CD14-positive monocyte (primary cell): ENCODE data around the gene CDK5RAP2. TPM values are rescaled to one million over a fixed set of nuclear protein-coding genes. Genes with fewer than 3 reads are reported as not detected.

Experiments used
- DNase-seq, 3 donors: peaks; one replicate each; pipeline ENCODE4 v3.0.0-alpha.2; 2011 to 2022
- H2AFZ ChIP-seq: 2 replicates; pipeline ENCODE4 v1.6.0; 2012; ENCODE audit warnings: mild to moderate bottlenecking, low read depth, low read length, inconsistent platforms; ENCODE audit not compliant: insufficient read depth, poor library complexity, severe bottlenecking
- H3K27ac ChIP-seq, 2 donors: 1 replicate in 1 of 2; 2 replicates in 1 of 2; pipeline ENCODE4 v1.5.1; 2012 to 2013; ENCODE audit warnings: low read length in 2 of 2, control low read depth in 1 of 2, inconsistent platforms in 1 of 2, low read depth in 1 of 2, mild to moderate bottlenecking in 1 of 2
- H3K27me3 ChIP-seq, 2 donors: one replicate each; pipeline versions ENCODE4 v1.6.0 to v1.6.1; 2011 to 2013; ENCODE audit warnings: low read length in 2 of 2; ENCODE audit not compliant: control insufficient read depth in 2 of 2, insufficient read depth in 2 of 2
- H3K36me3 ChIP-seq, 2 donors: replicated peaks in 1 of 2; 1 replicate in 1 of 2; 2 replicates in 1 of 2; pipeline versions ENCODE4 v1.5.1 to v1.6.1; 2012 to 2013; ENCODE audit warnings: low read length in 2 of 2, control low read depth in 1 of 2, inconsistent platforms in 1 of 2, mild to moderate bottlenecking in 1 of 2; ENCODE audit not compliant: insufficient read depth in 2 of 2, control insufficient read depth in 1 of 2
- H3K4me1 ChIP-seq, 2 donors: 1 replicate in 1 of 2; 2 replicates in 1 of 2; pipeline versions ENCODE4 v1.5.1 to v1.6.1; 2012 to 2013; ENCODE audit warnings: low read length in 2 of 2, control low read depth in 1 of 2, inconsistent platforms in 1 of 2, mild to moderate bottlenecking in 1 of 2, moderate library complexity in 1 of 2; ENCODE audit not compliant: insufficient read depth in 2 of 2, control insufficient read depth in 1 of 2
- H3K4me2 ChIP-seq: replicated peaks from 2 replicates; pipeline ENCODE3; 2012; ENCODE audit warnings: low read length, moderate library complexity, mild to moderate bottlenecking; ENCODE audit not compliant: poor library complexity, severe bottlenecking; ENCODE audit errors: extremely low read depth
- H3K4me3 ChIP-seq, 3 experiments: fragments of 200-600 bp in 1 of 3; sonication (generic) in 1 of 3; replicated peaks in 1 of 3; 1 replicate in 2 of 3; 2 replicates in 1 of 3; pipeline ENCODE4 v1.5.1; 2011 to 2013; ENCODE audit warnings: low read length in 3 of 3, mild to moderate bottlenecking in 3 of 3, control low read depth in 2 of 3, low read depth in 2 of 3, inconsistent platforms in 1 of 3, moderate library complexity in 1 of 3
- H3K79me2 ChIP-seq: 2 replicates; pipeline ENCODE4 v1.6.0; 2012; ENCODE audit warnings: mild to moderate bottlenecking, control low read depth, inconsistent platforms, low read length, moderate library complexity; ENCODE audit not compliant: insufficient read depth
- H3K9ac ChIP-seq: 2 replicates; pipeline ENCODE4 v1.6.0; 2017; ENCODE audit warnings: low read length, mild to moderate bottlenecking; ENCODE audit not compliant: insufficient read depth, poor library complexity, severe bottlenecking
- H3K9me3 ChIP-seq, 2 donors: replicated peaks in 1 of 2; 1 replicate in 1 of 2; 2 replicates in 1 of 2; pipeline versions ENCODE4 v1.5.1 to v1.6.1; 2012 to 2013; ENCODE audit warnings: low read length in 2 of 2, control low read depth in 1 of 2; ENCODE audit not compliant: control insufficient read depth in 1 of 2, insufficient read depth in 1 of 2
- H4K20me1 ChIP-seq: 2 replicates; pipeline ENCODE4 v1.6.0; 2012; ENCODE audit warnings: mild to moderate bottlenecking, low read length, control low read depth, moderate library complexity; ENCODE audit not compliant: insufficient read depth
- H3K27ac Mint-ChIP-seq, 7 donors: one replicate each; pipeline ENCODE4 v1.8.0; 2020; ENCODE audit warnings: mild to moderate bottlenecking in 7 of 7, mixed read lengths in 7 of 7, moderate library complexity in 6 of 7, inconsistent platforms in 2 of 7
- H3K27me3 Mint-ChIP-seq, 3 donors: one replicate each; pipeline ENCODE4 v1.8.0; 2021 to 2022; ENCODE audit warnings: low read depth in 3 of 3, mild to moderate bottlenecking in 3 of 3, mixed read lengths in 3 of 3, moderate library complexity in 3 of 3, inconsistent platforms in 1 of 3
- H3K36me3 Mint-ChIP-seq, 2 donors: one replicate each; pipeline ENCODE4 v1.8.0; 2020; ENCODE audit warnings: mixed read lengths in 2 of 2, inconsistent platforms in 1 of 2, mild to moderate bottlenecking in 1 of 2
- H3K4me1 Mint-ChIP-seq: one replicate; pipeline ENCODE4 v1.8.0; 2020; ENCODE audit warnings: mild to moderate bottlenecking, mixed read lengths
- H3K4me3 Mint-ChIP-seq, 2 donors: one replicate each; pipeline ENCODE4 v1.8.0; 2020; ENCODE audit warnings: mild to moderate bottlenecking in 2 of 2, mixed read lengths in 2 of 2, moderate library complexity in 1 of 2
- H3K9me3 Mint-ChIP-seq, 7 donors: one replicate each; pipeline ENCODE4 v1.8.0; 2020 to 2022; ENCODE audit warnings: mixed read lengths in 7 of 7, mild to moderate bottlenecking in 6 of 7, moderate library complexity in 6 of 7, inconsistent platforms in 2 of 7
- WGBS: methylation state at CpG from one replicate; pipeline ENCODE4 v1.1.5; 2013; ENCODE audit warnings: missing lambda C conversion rate; ENCODE audit not compliant: insufficient coverage; 5-methylcytosine and 5-hydroxymethylcytosine counted together
- intact Hi-C, 2 donors: fragments of 100-400 bp; cut with micrococcal nuclease; formaldehyde crosslinking; loops; one replicate each; pipeline versions ENCODE4 v1.15.0 to v1.15.1; 2023
- polyA plus RNA-seq, 3 donors: library from polyadenylated mRNA; depleted of rRNA in 1 of 3; unstranded in 2 of 3; stranded (reverse) in 1 of 3; fragments of 300-500 nt in 2 of 3; fragments of >200 nt in 1 of 3; fragmentation: Illumina TruSeq in 2 of 3; gene quantifications; 1 replicate in 2 of 3; 2 replicates in 1 of 3; pipeline ENCODE4 v1.2.3, GENCODE V29; 2012 to 2021
- TF ChIP-seq, protein P1 (sequence below): fragments of 200-600 bp; IDR thresholded peaks from one replicate; pipeline ENCODE4 v1.8.0; 2022; ENCODE audit warnings: antibody characterized with exemption, mild to moderate bottlenecking

CDK5RAP2 gene
- polyA plus RNA-seq, 3 donors: 2.0 to 13.7 (median 6.1) TPM

DNA sequence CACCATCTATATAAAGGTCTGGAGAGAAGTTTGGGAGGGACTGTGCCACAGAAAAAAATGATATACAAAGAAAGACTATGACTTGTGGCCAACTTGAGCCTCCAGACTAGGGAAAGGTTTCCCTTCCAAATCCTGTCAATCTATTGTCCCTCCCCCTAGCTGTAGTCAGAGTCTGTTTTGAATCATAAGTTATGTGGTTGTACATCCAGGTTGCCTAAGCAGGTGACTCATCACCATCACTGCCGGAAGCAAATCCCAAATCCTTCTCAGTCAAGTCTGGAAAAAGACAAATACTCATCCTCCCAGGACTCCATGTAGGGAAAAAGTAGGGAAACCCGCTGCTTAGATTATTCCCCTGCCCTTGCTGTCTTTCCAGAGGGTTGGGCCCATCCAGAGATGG lies 235.7 kb downstream of the CDK5RAP2 start:
- H3K27ac ChIP-seq: no peak overlapping the region
- TF ChIP-seq, protein P1, sequence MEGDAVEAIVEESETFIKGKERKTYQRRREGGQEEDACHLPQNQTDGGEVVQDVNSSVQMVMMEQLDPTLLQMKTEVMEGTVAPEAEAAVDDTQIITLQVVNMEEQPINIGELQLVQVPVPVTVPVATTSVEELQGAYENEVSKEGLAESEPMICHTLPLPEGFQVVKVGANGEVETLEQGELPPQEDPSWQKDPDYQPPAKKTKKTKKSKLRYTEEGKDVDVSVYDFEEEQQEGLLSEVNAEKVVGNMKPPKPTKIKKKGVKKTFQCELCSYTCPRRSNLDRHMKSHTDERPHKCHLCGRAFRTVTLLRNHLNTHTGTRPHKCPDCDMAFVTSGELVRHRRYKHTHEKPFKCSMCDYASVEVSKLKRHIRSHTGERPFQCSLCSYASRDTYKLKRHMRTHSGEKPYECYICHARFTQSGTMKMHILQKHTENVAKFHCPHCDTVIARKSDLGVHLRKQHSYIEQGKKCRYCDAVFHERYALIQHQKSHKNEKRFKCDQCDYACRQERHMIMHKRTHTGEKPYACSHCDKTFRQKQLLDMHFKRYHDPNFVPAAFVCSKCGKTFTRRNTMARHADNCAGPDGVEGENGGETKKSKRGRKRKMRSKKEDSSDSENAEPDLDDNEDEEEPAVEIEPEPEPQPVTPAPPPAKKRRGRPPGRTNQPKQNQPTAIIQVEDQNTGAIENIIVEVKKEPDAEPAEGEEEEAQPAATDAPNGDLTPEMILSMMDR: no peak
- H3K4me1 ChIP-seq: no peaks in the 10 kb centered on the region
- H3K9ac ChIP-seq: no peak overlapping the region
- no peak overlapping the region for H3K4me3 Mint-ChIP-seq
- no CpG with 5 or more reads among the region's 2 CpGs for WGBS
- H3K27me3 Mint-ChIP-seq: peaks cover 0 to 6% (median 4%) of the 10 kb centered on the region in 3 donors
- intact Hi-C loops: no loop called here
- H3K36me3 Mint-ChIP-seq: no peaks in the 10 kb centered on the region
- no peaks in the 10 kb centered on the region for H3K4me1 Mint-ChIP-seq
- H3K27ac Mint-ChIP-seq: no peak overlapping the region
- no peak overlapping the region for H3K4me3 ChIP-seq
- no peak overlapping the region for H2AFZ ChIP-seq
- no peak overlapping the region for H3K4me2 ChIP-seq
- no peaks in the 10 kb centered on the region for H4K20me1 ChIP-seq
- no peaks in the 10 kb centered on the region for H3K79me2 ChIP-seq
- H3K36me3 ChIP-seq: no peaks in the 10 kb centered on the region
- no peaks in the 10 kb centered on the region for H3K9me3 ChIP-seq
- H3K27me3 ChIP-seq: no peaks in the 10 kb centered on the region
- no peaks in the 10 kb centered on the region for H3K9me3 Mint-ChIP-seq
- DNase-seq: no peak

GRCh38 chr9:120343416-120343815 lies 236.6 kb downstream of the CDK5RAP2 start:
- Histone ChIP-seq H3K4me1 (no peaks in the 10 kb centered on the region), H3K27me3 (no peaks in the 10 kb centered on the region), H2AFZ (no peak overlapping the region), H4K20me1 (no peaks in the 10 kb centered on the region), H3K9me3 (no peaks in the 10 kb centered on the region), H3K79me2 (no peaks in the 10 kb centered on the region), H3K36me3 (no peaks in the 10 kb centered on the region), H3K4me2 (no peak overlapping the region), H3K27ac (no peak overlapping the region), H3K4me3 (no peak overlapping the region), H3K9ac (no peak overlapping the region)
- TF ChIP-seq, protein P1: no peak
- Mint-ChIP-seq H3K27me3 (peaks cover 0 to 4% (median 3%) of the 10 kb centered on the region in 3 donors), H3K27ac (no peak overlapping the region), H3K4me1 (no peaks in the 10 kb centered on the region), H3K36me3 (no peaks in the 10 kb centered on the region), H3K9me3 (no peaks in the 10 kb centered on the region), H3K4me3 (no peak overlapping the region)
- 83% methylated on average over 2 of the region's 2 CpGs for WGBS
- intact Hi-C loops: no loop called here
- no peak for DNase-seq

Other genes with a start within 250 kb of the CDK5RAP2 start
- gene MEGF9, start 134.3 kb upstream of the CDK5RAP2 start, polyA plus RNA-seq: 10 to 100 TPM; 45.0 to 92.8 (median 89.7) TPM
- 10 to 100 TPM; 20.0 to 30.8 (median 28.9) TPM for gene FBXW2, start 213.2 kb upstream of the CDK5RAP2 start, polyA plus RNA-seq